HG02798 (cell line): ENCODE measurements around the gene HIRA.

ENCODE experiments used
- ATAC-seq: cut with Tn5 transposase; IDR thresholded peaks from one replicate; pipeline ENCODE4 v1.9.1; 2021; ENCODE audit warnings: mild to moderate bottlenecking; ENCODE audit not compliant: unreplicated experiment, poor library complexity

Gene HIRA

DNA sequence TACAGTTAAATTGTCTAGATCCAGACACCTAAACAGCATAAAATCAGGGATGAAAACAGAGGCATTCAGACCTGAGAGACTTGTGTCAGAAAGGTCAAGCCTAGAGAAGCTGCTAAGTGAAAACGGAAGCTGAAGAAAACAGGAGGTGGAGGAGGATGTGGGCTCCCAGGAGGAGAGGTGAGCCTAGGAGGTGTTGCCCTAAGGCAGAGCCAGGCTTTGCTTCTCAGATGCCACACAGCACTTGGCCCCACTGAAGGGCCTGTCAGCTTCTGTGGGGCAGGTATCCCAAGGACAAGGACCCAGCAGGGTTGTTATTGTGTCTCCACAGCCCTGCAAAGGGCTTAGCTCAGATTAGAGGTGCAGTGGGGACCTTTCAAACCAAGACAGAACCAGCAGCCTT lies 33.0 kb upstream of the HIRA start:
- no peak for ATAC-seq

- no peak for ATAC-seq
These were observed 32.2 kb upstream of the HIRA start for GRCh38 chr22:19463491-19464469.

DNA sequence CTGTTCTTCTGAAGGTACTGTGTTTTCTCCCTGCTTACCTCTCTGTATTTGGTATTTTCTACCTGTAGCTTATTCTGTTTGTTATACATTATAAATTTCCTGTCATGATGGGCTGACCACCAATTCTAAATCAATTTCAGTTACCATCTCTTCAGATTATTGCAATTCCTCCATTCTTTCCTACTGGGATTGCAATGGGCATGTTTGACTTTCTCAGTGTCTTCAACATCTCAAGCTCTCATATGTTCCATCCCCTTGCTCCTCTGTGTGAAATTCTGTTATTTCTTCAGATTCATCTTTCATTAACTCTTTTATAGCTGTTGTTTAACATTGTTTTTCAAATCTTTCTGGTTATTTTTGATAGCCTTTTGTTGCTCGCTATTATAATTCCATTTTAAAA lies 31.5 kb upstream of the HIRA start:
- ATAC-seq: no peak

DNA sequence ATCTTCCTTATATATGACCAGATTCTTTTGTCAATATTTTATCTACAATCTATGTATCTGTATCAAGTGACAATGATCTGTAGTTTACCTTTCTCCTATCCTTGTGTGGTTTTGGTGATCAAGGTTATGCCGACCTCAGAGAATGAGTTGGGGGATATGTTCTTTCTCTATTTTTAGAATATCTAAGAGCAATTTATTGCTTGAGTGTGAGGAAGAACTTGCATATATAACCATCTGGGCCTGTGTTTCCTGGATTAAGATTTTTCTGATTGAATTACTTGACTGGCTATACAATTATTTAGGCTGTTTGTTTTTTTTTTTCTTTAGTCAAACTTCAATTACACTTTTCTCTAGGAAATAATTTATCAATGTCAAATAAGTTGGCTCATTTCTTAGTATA lies 30.0 kb upstream of the HIRA start:
- ATAC-seq: no peak

DNA sequence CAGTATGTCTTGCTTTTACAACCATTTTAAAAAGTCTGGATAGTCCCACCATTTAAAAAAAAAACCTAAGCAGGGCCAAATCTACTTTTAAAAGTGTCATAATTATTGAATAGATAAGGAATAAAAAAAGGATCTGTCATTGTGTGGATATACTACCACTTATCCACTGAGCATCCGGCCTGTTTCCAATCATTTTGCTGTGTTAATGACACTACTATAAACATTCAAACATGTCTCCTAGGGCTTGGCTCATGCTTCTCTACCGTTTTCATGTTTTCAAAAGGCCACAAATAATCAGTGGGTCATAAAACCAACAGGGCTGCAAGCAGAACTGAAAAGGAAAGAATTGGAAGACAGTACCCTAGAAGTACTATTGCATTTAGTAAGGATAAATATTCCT lies 28.5 kb upstream of the HIRA start:
- no peak for ATAC-seq

GRCh38 chr22:19457828-19458428 lies 26.4 kb upstream of the HIRA start:
- no peak for ATAC-seq

- ATAC-seq: no peak
These were observed 25.0 kb upstream of the HIRA start for GRCh38 chr22:19456541-19456940.

- ATAC-seq: no peak
These were observed 24.2 kb upstream of the HIRA start for GRCh38 chr22:19455585-19456370.

- ATAC-seq: no peak
These were observed 23.5 kb upstream of the HIRA start for GRCh38 chr22:19455033-19455432.

- ATAC-seq: no peak
These were observed 22.6 kb upstream of the HIRA start for GRCh38 chr22:19454156-19454555.

DNA sequence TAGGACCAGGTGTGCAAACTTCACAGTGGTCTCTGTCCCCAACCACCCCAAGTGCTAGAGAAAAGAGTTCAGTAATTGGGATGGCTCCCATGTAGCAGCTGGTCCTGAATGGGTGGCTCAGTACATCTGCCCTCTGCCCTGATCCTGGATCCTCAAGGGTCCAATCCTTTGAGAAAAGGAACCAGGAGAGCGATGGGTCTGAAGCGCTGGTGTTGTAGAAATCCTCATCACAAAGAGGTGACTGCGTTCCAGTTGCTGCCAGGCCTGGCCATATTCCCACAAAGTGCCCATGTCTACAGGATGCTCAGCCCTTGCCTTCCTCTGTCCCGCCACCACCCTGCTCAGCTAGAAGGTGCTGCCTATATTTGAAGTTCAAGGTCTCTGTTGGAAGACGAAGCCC lies 22.2 kb upstream of the HIRA start:
- no peak for ATAC-seq

GRCh38 chr22:19451570-19451969 lies 20.0 kb upstream of the HIRA start:
- ATAC-seq: no peak

DNA sequence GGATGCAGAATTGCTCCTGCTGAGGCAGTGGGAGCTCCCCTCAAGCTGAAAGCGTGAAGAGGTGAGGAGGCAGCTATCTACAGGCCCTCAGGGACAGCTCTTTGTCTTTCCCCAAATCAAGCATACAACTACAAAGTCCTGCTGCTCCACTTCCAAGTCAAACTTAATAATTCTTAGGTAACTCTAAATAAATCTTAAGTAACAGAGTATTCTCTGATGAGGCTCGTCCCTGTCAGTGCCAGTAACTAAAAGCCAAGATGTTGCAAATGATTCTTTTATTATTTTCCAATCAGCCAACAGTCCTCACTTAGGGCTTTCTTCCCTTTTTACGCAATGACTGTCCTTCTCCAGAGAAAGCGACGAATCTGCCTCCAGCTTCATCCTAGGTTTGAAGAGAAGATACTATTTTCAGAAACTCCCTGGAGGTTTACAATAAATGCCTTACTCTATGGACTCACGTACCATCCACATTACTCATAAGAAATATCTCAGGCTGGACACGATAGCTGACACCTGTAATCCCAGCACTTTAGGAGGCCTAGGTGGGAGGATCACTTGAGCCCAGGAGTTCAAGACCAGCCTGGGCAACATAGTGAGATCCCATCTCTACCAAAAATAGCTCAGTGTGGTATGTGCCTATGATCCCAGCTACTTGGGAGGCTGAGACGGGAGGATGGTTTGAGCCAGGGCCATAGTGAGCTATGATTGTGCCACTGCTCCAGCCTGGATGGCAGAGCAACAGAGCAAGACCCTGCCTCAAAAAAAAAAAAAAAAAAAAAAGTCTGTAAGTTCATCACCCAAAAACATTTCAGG lies 19.0 kb upstream of the HIRA start:
- no peak for ATAC-seq

DNA sequence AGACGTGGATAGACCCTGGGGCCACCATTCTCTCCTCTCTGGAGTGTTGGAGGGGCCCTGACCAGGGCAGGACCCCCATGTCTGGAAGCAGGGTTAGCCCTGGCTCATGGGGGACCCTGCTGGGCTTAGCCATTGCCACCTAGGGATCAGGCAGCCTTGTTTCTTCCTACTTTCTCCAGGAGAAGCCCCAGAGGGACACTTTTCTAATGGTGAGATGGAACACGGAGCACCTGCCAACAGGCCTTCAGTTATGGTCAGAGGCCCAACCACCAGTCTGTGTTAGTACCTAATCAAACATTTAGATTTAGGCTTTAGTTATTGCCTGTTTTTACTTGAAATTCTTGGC lies 17.9 kb upstream of the HIRA start:
- ATAC-seq: no peak

DNA sequence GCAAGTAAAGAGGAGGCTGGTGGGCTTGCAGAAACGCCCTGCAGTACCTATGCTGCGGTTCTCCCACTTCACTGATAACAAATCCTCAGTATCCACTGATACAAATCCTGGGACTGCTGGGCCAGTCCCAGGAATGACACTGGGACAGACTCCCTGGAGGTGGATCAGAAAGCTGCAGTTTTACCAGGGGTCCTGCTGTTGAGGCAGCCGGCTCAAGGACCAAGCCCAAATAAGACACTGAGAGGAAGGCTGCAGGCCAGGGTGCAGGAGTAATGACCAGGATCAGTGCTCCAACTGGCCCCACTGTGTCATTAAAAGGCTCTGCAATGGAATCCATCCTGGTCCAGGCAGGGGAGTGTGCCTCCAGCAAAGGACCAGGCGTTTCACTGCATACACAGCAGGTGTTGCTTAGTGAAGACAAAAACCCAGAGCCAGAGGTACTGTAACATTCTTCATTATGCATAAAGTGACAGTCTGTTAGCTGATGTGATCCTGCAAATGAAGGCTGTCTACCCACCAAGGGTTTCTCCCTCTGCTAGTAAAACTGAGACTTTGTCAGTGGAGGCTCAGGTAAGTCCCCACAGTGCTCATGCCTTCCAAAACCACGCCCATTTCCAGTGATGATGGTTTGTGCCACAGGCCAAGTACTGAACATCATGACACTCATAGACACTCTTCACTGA lies 17.3 kb upstream of the HIRA start:
- peak; percentile 22 for ATAC-seq

DNA sequence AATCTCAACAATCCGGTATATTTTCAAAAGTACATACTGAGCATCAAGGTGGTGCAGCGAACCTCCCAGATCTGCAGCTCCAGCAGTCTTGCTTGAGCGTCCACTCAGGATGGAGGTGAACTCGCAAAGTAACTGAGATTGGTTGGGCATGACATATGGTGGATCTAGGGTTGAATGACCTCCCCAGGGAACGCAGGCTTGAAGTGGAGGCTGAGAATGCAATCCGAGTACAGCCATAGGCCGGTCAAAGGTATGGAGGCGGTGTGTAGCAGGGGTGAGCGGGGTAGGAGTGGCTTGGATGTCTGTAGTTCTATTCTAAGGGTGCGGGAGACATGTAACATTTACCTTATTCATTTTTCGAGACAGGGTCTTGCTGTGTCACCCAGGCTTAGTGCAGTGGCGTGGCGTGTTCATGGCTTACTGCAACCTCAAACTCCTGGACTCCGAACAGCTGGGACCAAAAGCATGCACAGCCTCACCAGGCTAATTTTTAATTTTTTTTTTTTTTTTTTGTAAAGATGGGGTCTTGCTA lies 16.6 kb upstream of the HIRA start:
- peak; percentile 16 for ATAC-seq

- peak; percentile 85 for ATAC-seq
These were observed 16.0 kb upstream of the HIRA start, which contains the start of gene C22orf39 for GRCh38 chr22:19447330-19448075. Gene C22orf39 (minus strand): TSS chr22:19447711. CDS start chr22:19447688, 23 bp downstream.

GRCh38 chr22:19446603-19447329 lies 15.2 kb upstream of the HIRA start:
- no peak for ATAC-seq
